Measurements from ENCODE around the gene TSPAN31.

The TSPAN31 gene

GRCh38 chr12:57755454-57756372, 10.9 kb downstream of the TSPAN31 start:
- TF ChIP-seq CTCF (IDR thresholded peaks at IDR 0.05) = no peak

- TF ChIP-seq CTCF (IDR thresholded peaks at IDR 0.05) = peak; percentile 42; the same call in 1 of the 2 replicates
These were observed 11.8 kb downstream of the TSPAN31 start for GRCh38 chr12:57756406-57757341.

GRCh38 chr12:57757771-57758170, 12.9 kb downstream of the TSPAN31 start:
- TF ChIP-seq CTCF (IDR thresholded peaks at IDR 0.05) = no peak

- TF ChIP-seq CTCF (IDR thresholded peaks at IDR 0.05) = no peak
These were observed 13.9 kb downstream of the TSPAN31 start for GRCh38 chr12:57758552-57759359.

GRCh38 chr12:57759360-57759980, 14.6 kb downstream of the TSPAN31 start:
- peak; percentile 71 for TF ChIP-seq CTCF (IDR thresholded peaks at IDR 0.05)

GRCh38 chr12:57760347-57760982, 15.6 kb downstream of the TSPAN31 start:
- no peak for TF ChIP-seq CTCF (IDR thresholded peaks at IDR 0.05)
